Activated CD8-positive, alpha-beta memory T cell treated with anti-CD3 and anti-CD28 coated beads, Interleukin-2, amount 10 ng/mL, durations not matched to agents 7 days and 5 days (primary cell): ENCODE results near the gene BRSK2. TPM values are rescaled to one million over a fixed set of nuclear protein-coding genes. Genes with fewer than 3 reads are reported as not detected.
"Not testable (repeated sequence)": the region's sequence is repeated elsewhere in the genome, so short reads cannot be mapped to it uniquely, and the experiment has no call there.

ENCODE experiments used
- ATAC-seq: fragments of 150-1000 bp; cut with Tn5 transposase; one replicate; pipeline ENCODE4 v1.10.0; 2021; ENCODE audit warnings: moderate library complexity
- CTCF ChIA-PET: fragments of 350-600 bp; sonication (Branson Sonifier 250); formaldehyde crosslinking; loops from one replicate; lab custom pipeline; 2021; ENCODE audit warnings: antibody characterized with exemption; lab: Charles Lee
- DNase-seq: peaks from one replicate; pipeline ENCODE4 v3.0.0-alpha.2; 2020
- H3K27ac Mint-ChIP-seq: one replicate; pipeline ENCODE4 v1.8.0; 2021; ENCODE audit warnings: mild to moderate bottlenecking, mixed read lengths
- H3K27me3 Mint-ChIP-seq: one replicate; pipeline ENCODE4 v1.8.0; 2021; ENCODE audit warnings: mixed read lengths
- H3K36me3 Mint-ChIP-seq: one replicate; pipeline ENCODE4 v1.8.0; 2021; ENCODE audit warnings: mild to moderate bottlenecking, mixed read lengths
- H3K4me1 Mint-ChIP-seq: one replicate; pipeline ENCODE4 v1.8.0; 2021; ENCODE audit warnings: mixed read lengths
- H3K4me3 Mint-ChIP-seq: one replicate; pipeline ENCODE4 v1.8.0; 2021; ENCODE audit warnings: mild to moderate bottlenecking, moderate library complexity, mixed read lengths
- H3K9me3 Mint-ChIP-seq: one replicate; pipeline ENCODE4 v1.8.0; 2022; ENCODE audit warnings: low read depth, mixed read lengths
- total RNA-seq, 2 experiments: library from RNA; stranded (reverse); gene quantifications; one replicate each; pipeline ENCODE4 v1.2.3, GENCODE V29; 2021

Gene BRSK2
- total RNA-seq, 2 experiments from 2014 or later, result 0.40 TPM; not detected in 1

GRCh38 chr11:1348796-1349326 lies 40.9 kb upstream of the BRSK2 start:
- H3K4me1 Mint-ChIP-seq, result peaks cover 17% of the 10 kb centered on the region
- no peak for ATAC-seq
- no peak overlapping the region for H3K4me3 Mint-ChIP-seq
- H3K27me3 Mint-ChIP-seq, result no peaks in the 10 kb centered on the region
- no peak for DNase-seq
- CTCF ChIA-PET, result no interaction called here
- H3K27ac Mint-ChIP-seq, result no peak overlapping the region
- no peaks in the 10 kb centered on the region for H3K9me3 Mint-ChIP-seq
- H3K36me3 Mint-ChIP-seq, result no peaks in the 10 kb centered on the region

- Mint-ChIP-seq H3K4me3 (no peak overlapping the region), H3K27me3 (no peaks in the 10 kb centered on the region), H3K27ac (no peak overlapping the region), H3K36me3 (no peaks in the 10 kb centered on the region), H3K4me1 (peaks cover 14% of the 10 kb centered on the region), H3K9me3 (no peaks in the 10 kb centered on the region)
- CTCF ChIA-PET, result no interaction called here
- ATAC-seq (no peak), DNase-seq (no peak)
Measured at GRCh38 chr11:1349327-1350041, 40.2 kb upstream of the BRSK2 start.

DNA sequence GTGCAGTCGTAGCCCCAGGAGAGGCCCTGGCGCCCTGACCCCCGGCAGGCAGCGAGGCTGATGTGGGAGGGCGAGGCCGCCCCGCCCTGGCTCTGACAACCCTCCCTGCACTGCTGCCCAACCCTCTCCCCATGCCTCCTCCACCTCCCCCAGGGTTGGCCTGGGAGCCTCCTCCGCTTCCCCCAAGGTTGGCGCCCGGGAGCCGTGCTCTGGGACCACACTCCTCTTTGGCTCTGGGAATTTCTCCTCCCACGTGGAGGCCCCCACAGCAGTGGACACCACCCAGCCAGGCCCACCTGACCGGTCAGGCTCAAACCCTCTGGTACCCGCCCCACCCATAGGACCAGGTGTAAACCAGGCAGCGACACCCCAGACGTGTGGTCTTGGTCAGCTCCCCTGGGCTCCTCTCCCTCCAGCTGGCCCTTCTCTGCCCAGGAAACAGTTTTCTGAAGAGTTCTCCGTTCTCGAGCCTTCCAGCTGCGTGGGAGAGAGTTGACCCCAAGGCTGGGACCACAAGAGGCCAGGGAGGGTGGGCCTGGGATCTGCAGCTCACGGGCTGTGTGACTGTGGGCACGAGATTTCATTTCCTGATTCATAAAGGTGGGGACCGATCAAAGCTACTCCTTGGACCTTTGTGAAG lies 39.5 kb upstream of the BRSK2 start:
- H3K27me3 Mint-ChIP-seq, result no peaks in the 10 kb centered on the region
- H3K36me3 Mint-ChIP-seq, result no peaks in the 10 kb centered on the region
- peaks cover 13% of the 10 kb centered on the region for H3K4me1 Mint-ChIP-seq
- H3K9me3 Mint-ChIP-seq, result no peaks in the 10 kb centered on the region
- CTCF ChIA-PET, result no interaction called here
- no peak overlapping the region for H3K27ac Mint-ChIP-seq
- no peak for ATAC-seq
- H3K4me3 Mint-ChIP-seq, result no peak overlapping the region
- DNase-seq, result no peak

DNA sequence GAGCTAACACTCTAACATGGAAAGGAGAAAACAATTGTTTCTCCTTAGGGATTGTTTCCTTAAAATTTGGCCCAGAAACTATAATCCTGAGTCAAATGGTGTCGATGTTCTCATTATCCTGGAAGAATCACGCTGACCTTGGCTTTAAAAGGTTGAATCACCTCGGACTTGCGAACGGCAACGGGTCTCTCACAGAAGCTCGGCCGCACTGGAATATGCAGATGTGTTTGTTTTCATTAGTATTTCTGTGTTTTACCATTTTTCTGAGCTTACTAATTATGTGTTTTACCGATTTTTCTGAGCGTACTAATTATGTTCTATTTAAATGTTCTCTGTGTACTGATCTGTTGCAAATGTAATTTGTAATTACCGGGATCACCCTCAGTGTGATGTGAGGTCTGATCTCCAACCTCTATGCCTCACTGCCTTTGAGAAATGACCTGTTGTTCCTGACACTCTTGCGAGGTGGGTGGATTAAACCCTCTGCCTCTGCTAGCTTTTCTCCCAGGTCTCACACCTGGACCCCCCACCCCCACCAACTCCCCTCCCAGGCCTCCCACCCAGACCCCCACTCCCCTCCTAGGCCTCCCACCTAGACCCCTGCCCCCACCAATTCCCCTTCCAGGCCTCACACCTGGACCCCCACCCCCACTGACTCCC lies 38.3 kb upstream of the BRSK2 start:
- no peak for DNase-seq
- Mint-ChIP-seq H3K4me3 (no peak overlapping the region), H3K4me1 (peaks cover 2% of the 10 kb centered on the region), H3K9me3 (no peaks in the 10 kb centered on the region), H3K27ac (no peak overlapping the region), H3K36me3 (no peaks in the 10 kb centered on the region), H3K27me3 (no peaks in the 10 kb centered on the region)
- CTCF ChIA-PET, result no interaction called here
- ATAC-seq, result no peak

DNA sequence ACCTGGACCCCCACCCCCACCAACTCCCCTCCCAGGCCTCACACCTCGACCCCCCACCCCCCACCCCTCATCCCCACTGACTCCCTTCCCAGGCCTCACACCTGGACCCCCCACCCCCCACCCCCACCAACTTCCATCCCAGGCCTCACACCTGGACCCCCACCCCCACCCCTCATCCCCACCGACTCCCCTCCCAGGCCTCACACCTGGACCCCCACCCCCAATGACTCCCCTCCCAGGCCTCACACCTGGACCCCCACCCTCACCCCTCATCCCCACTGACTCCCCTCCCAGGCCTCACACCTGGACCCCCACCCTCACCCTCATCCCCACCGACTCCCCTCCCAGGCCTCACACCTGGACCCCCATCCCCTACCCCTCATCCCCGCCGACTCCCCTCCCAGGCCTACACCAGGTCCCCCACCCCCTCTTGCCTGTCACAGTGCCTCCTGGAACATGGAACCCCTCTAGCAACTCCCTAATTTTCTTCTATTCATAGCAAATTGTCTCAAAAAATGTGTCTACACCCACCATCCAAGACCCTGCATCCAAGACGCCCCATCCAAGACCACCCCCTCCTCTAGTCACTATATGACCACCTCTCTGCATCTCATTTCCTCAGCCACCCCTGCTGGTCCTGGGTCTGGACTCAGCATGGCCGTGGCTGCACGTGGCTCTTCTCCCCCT lies 36.9 kb upstream of the BRSK2 start:
- ATAC-seq (no peak), DNase-seq (no peak)
- Mint-ChIP-seq H3K27ac (no peak overlapping the region), H3K36me3 (no peaks in the 10 kb centered on the region), H3K9me3 (no peaks in the 10 kb centered on the region), H3K4me3 (no peak overlapping the region), H3K27me3 (peaks cover 3% of the 10 kb centered on the region), H3K4me1 (no peaks in the 10 kb centered on the region)
- CTCF ChIA-PET, result no interaction called here

DNA sequence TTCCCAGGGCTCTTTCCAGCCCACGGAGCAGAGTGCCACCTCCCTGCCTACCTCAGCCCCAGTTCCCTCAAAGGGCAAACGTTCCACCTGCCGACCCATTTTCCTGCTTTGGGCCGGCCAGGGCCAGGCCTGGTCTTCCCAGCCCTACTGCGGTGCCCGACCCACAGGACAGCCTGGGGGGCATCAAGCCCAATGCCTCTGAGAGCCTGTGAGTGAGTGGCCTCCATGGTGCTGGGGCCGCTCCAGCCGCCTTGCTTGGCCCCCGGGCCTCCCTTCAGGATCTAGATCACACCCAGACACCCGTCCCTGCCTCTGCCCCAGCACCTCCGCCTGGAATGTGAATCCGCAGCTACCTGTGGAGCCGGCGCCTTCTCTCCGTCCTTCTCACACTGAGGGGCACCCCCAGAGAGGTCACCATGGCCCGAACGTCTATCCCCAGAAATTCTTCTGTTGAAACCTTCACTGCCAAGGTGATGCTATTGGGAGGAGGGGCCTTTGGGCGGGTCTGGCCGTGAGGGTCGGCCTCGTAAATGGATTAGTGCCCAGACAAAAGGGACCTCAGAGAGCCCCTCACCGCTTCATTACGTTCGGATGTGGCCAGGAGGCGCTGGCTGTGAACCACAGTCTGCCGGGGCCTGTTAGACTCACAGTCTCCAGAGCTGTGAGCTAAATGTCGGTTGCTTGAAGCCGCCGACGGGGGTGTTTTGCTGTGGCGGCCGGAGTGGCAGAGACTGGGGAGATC lies 36.2 kb upstream of the BRSK2 start:
- DNase-seq (no peak), ATAC-seq (no peak)
- H3K36me3 Mint-ChIP-seq, result no peaks in the 10 kb centered on the region
- no peak overlapping the region for H3K4me3 Mint-ChIP-seq
- H3K4me1 Mint-ChIP-seq, result no peaks in the 10 kb centered on the region
- peaks cover 3% of the 10 kb centered on the region for H3K27me3 Mint-ChIP-seq
- CTCF ChIA-PET, result no interaction called here
- no peak overlapping the region for H3K27ac Mint-ChIP-seq
- H3K9me3 Mint-ChIP-seq, result no peaks in the 10 kb centered on the region

DNA sequence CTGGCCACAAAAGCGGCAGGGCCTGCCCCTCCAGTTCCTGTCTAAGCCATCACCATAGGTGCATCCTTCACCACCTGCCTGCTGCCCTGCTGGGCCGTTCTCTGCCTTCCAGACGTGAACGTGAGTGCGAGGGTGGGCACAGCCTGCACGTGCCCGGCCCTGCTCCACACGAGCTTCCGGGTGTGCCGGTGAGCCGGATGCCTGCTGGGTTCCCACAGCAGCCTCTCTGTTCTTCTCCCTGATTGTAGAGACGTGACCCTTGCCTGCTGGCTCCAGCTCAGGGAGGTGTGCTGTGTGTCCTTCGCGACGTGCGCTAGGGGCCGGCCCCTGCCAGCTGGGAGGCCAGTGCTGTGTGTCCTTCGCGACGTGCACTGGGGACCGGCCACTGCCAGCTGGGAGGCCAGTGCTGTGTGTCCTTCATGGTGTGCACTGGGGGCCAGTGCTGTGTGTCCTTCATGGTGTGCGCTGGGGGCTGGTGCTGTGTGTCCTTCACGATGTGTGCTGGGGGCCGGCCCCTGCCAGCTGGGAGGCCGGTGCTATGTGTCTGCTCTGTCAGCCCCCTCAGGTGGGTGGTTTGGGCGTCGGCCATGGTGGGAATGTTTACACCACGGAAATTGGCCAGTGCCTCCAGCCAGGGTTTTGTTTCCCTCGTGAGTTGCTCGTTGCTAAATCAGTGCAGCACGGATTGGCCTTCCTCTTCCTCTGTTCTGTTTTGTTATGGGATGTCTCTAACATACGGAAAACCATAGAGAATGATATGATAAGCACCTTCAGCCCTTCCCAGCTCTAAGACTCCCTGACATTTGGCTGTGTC lies 35.4 kb upstream of the BRSK2 start:
- ATAC-seq (no peak), DNase-seq (no peak)
- Mint-ChIP-seq H3K36me3 (no peaks in the 10 kb centered on the region), H3K4me1 (no peaks in the 10 kb centered on the region), H3K27ac (no peak overlapping the region), H3K27me3 (peaks cover 3% of the 10 kb centered on the region), H3K4me3 (no peak overlapping the region), H3K9me3 (no peaks in the 10 kb centered on the region)
- CTCF ChIA-PET, result no interaction called here

GRCh38 chr11:1356007-1356435 lies 33.7 kb upstream of the BRSK2 start:
- H3K36me3 Mint-ChIP-seq, result no peaks in the 10 kb centered on the region
- no peak for DNase-seq
- no peak overlapping the region for H3K27ac Mint-ChIP-seq
- H3K9me3 Mint-ChIP-seq, result no peaks in the 10 kb centered on the region
- H3K4me3 Mint-ChIP-seq, result no peak overlapping the region
- no peaks in the 10 kb centered on the region for H3K4me1 Mint-ChIP-seq
- ATAC-seq, result no peak
- CTCF ChIA-PET, result no interaction called here
- H3K27me3 Mint-ChIP-seq, result peaks cover 3% of the 10 kb centered on the region

GRCh38 chr11:1356478-1356960 lies 33.2 kb upstream of the BRSK2 start:
- H3K4me1 Mint-ChIP-seq, result no peaks in the 10 kb centered on the region
- no peaks in the 10 kb centered on the region for H3K36me3 Mint-ChIP-seq
- CTCF ChIA-PET, result no interaction called here
- ATAC-seq (no peak), DNase-seq (no peak)
- H3K4me3 Mint-ChIP-seq, result no peak overlapping the region
- H3K27me3 Mint-ChIP-seq, result peaks cover 3% of the 10 kb centered on the region
- no peaks in the 10 kb centered on the region for H3K9me3 Mint-ChIP-seq
- no peak overlapping the region for H3K27ac Mint-ChIP-seq

DNA sequence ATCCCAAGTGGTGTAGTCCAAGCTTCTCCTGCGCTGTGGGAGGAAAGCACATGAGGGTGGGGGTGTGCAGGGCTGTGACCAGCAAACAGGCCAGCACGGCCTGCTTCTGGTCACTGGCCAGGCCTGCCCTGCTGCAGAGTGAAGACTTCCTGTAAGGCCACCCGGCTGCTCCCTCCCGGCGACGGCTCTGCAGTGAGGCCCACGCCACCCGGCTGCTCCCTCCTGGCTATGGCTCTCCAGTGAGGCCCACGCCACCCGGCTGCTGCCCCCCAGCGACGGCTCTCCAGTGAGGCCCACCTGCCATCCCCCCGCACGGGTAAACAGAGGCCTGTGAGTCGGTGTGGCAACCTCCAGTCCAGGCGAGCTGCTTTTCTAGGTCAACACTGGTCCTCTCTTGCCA lies 31.4 kb upstream of the BRSK2 start:
- Mint-ChIP-seq H3K4me1 (no peaks in the 10 kb centered on the region), H3K36me3 (no peaks in the 10 kb centered on the region), H3K27me3 (peaks cover 7% of the 10 kb centered on the region), H3K27ac (no peak overlapping the region), H3K9me3 (no peaks in the 10 kb centered on the region), H3K4me3 (no peak overlapping the region)
- DNase-seq, result no peak
- CTCF ChIA-PET, result no interaction called here
- ATAC-seq, result no peak

DNA sequence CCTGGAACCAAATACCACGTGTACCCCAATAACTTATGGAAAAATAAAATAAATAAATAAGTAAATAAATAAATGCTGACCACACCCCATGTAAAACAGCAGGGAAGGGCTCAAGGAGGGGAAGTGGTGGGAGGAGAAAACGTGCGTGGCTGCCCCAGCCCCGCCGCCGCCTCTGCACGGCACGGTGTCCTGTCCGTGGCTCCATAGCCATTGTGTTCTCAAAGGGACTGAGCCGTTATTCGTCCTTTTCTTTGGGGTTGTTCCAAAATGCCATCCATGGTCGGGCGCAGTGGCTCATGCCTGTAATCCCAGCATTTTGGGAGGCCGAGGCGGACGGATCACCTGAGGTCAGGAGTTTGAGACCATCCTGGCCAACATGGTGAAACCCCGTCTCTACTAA lies 30.8 kb upstream of the BRSK2 start:
- H3K4me1 Mint-ChIP-seq, DNase-seq, CTCF ChIA-PET, H3K4me3 Mint-ChIP-seq, H3K36me3 Mint-ChIP-seq, ATAC-seq, H3K27ac Mint-ChIP-seq, H3K9me3 Mint-ChIP-seq, H3K27me3 Mint-ChIP-seq: not testable (repeated sequence)

- Mint-ChIP-seq H3K27me3 (peaks cover 7% of the 10 kb centered on the region), H3K4me3 (no peak overlapping the region), H3K27ac (no peak overlapping the region), H3K4me1 (no peaks in the 10 kb centered on the region), H3K36me3 (no peaks in the 10 kb centered on the region), H3K9me3 (no peaks in the 10 kb centered on the region)
- CTCF ChIA-PET, result no interaction called here
- DNase-seq (no peak), ATAC-seq (no peak)
Measured at GRCh38 chr11:1359556-1359955, 30.2 kb upstream of the BRSK2 start.
